ENCODE measurements around the gene NUDT4B. TPM values are rescaled to one million over a fixed set of nuclear protein-coding genes. Genes with fewer than 3 reads are reported as not detected.
"Not testable (repeated sequence)": the region's sequence is repeated elsewhere in the genome, so short reads cannot be mapped to it uniquely, and the experiment has no call there.

Gene NUDT4B
- total RNA-seq (ENCODE audit: low replicate concordance), result 72.0 and 77.5 TPM in 2 replicates

- not testable (repeated sequence) for DNase-seq (ENCODE audit: low read depth); H3K4me3 ChIP-seq (ENCODE audit: low read depth, low read length)
Measured at GRCh38 chr1:148748563-148749334, at the start of gene NUDT4B. TSS of gene NUDT4B (plus strand) at chr1:148748774. CDS start at chr1:148748953, 179 bp downstream.

DNA sequence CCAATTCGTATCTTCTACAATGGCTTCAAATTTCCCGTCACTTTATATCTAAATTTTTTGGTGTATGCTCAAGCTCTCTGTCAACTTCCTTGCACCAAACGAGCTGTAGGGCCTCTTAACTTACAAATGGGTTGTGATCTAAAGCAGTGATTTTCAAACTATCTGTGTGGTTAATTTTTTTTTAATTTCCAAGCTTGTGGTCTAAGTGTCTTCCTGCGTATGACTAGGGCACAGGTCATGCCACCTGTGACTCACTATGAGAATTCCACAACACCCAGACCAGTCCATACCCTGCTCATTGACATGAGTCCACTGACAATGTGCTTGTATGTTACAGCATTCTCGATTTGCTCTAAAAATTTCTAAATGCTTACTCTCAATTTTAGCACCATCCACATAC, 49.2 kb upstream of the NUDT4B start:
- not testable (repeated sequence) for DNase-seq (ENCODE audit: low read depth)

GRCh38 chr1:148702242-148702641, 46.3 kb upstream of the NUDT4B start:
- not testable (repeated sequence) for H3K4me3 ChIP-seq (ENCODE audit: low read depth, low read length); DNase-seq (ENCODE audit: low read depth)

More for the DNA sequence above, 49.2 kb upstream of the NUDT4B start:
- H3K4me3 ChIP-seq (ENCODE audit: low read depth, low read length), result not testable (repeated sequence)

GRCh38 chr1:148703973-148704591, 44.5 kb upstream of the NUDT4B start:
- H3K4me3 ChIP-seq (ENCODE audit: low read depth, low read length); DNase-seq (ENCODE audit: low read depth): not testable (repeated sequence)

GRCh38 chr1:148705316-148705948, 43.1 kb upstream of the NUDT4B start:
- not testable (repeated sequence) for H3K4me3 ChIP-seq (ENCODE audit: low read depth, low read length); DNase-seq (ENCODE audit: low read depth)

DNA sequence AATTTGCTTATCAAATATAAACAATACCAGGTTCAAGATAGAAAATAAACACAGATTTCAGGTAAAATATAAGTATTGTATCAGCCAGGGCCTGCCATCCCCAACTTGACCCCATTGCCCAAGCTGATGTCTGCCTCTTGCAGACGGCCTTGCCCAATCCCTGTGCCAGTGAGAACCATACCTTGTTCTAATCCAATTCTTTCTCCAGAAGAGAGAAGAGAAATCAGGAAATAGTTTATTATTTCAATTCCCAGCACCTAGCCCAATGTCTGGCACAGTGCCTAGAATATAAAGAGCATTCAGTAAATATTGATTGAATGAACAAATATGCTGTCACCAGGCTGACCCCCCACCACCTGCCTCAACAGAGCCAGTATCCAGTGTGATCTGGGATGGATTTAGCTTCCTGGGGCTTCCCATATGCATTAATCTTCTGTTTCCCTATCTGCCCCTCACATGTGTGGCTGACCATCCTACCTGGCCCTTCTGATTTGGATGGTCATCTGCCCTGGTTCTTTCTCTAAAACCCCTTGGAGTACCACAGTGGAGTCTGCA, 39.7 kb upstream of the NUDT4B start:
- H3K4me3 ChIP-seq (ENCODE audit: low read depth, low read length); DNase-seq (ENCODE audit: low read depth): not testable (repeated sequence)

DNA sequence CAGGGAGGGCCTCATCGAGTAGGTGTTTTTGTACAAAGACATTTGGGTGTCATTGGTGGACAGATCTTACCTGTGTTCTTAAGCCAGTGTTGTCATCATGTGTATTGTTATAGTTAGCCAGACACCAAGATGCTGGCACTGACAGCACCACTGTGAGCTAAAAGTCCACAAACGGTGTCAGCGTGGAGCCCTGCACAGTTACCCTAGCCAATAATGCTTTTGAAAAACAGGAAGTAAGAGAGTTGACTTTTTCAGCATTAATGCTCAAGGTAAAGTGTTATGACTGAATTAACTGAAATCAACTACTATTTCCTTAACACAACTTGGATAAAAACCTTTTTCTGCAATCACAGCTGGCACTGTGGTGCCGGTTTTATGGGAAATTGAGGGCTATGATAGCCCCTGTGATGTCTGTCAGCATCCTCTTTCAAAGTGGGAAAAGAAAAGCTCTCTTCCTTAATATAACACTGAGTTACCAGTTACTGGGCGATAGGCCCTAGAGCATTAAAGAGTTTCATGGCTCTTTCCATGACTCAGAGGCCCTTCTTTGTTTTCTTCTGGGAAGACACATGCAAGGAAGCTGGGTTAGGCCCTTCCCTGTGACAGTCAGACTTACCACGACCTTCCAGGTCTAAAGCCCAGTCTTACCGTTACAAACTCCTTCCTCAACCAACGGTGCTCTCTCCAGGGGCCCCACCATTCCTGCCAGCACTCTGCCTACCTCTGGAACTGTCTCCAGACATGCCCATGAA, 37.6 kb upstream of the NUDT4B start:
- H3K4me3 ChIP-seq (ENCODE audit: low read depth, low read length); DNase-seq (ENCODE audit: low read depth): not testable (repeated sequence)

DNA sequence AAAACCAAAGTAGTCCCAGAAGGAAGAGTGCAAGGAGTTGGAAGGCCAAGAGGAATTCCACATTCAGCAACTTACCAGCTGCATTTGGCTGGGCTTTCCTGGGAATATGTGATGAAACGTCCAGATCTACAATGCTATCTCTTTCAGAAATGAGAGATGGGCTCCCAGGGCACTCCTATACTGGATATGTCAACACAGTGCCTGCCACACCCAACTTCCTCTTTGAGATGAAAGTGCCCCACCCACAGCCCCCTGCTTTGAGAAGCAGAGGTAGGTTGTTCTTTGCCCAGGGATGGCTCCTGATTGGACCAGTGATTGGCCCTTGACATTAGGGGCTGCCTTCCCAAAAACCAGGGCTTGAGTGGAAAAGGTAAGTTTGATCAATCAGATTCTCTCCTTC, 36.2 kb upstream of the NUDT4B start:
- not testable (repeated sequence) for DNase-seq (ENCODE audit: low read depth); H3K4me3 ChIP-seq (ENCODE audit: low read depth, low read length)

DNA sequence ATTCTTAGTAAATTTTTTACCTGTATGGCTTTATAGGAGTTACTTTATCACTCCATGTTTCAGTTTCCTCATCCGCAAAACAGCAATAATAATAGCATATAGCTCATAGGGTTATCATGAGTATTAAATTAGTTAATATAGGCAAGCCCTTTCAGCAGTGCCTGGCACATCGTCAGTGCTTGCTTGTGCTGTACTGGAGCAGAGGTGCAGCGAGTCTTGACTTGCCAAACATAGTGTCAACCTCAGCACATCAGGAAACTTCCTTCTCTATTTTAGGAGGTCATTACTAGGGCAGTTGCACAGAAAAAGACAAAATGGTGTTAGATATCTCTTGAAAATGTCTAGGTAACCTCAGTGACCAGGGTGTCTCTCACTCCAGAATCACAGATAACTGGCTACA, 33.1 kb upstream of the NUDT4B start:
- not testable (repeated sequence) for H3K4me3 ChIP-seq (ENCODE audit: low read depth, low read length); DNase-seq (ENCODE audit: low read depth)

DNA sequence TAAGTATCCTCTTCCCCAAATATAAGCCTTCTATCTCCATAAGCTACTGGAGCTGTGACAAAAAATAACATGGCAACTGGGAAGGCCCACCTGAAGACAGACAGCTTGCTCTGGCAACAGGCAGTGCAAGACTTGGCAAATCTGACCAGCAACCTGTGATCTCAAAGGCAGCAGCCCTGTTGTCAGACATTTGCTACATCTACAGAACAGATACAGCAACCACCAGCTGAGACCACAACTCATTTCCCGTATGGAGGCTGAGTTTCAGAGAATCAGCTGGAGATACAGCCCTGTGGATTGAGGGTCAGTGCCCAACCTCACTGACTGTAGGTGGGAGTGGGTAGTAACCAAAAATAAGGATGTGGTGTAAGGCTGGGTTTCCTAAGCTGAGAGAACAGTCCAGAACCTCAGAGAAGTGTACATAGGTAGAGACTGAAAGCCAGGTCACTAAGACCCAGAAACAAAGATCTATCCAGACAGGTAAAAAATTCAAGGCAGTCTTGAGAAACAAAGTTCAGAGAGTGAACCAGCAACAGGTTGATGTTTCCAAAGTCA, 31.5 kb upstream of the NUDT4B start:
- DNase-seq (ENCODE audit: low read depth); H3K4me3 ChIP-seq (ENCODE audit: low read depth, low read length): not testable (repeated sequence)

DNA sequence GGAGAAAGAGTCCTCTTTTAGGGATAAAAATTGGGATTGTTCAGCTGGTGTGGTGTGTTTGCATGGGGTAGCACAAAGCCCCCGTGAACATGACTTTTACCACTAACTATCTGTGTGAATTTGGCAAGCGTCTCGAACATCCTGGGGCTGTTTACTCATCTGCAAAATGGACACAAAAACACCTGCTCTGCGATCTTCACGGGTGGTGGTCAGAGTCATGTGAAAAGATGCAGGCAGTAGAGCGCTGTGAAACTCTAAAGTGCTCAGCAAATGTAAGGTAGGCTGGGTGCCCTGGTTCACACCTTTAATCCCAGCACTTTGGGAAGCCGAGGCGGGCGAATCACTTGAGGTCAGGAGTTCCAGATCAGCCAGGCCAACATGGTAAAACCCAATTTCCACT, 27.7 kb upstream of the NUDT4B start:
- not testable (repeated sequence) for H3K4me3 ChIP-seq (ENCODE audit: low read depth, low read length); DNase-seq (ENCODE audit: low read depth)

DNA sequence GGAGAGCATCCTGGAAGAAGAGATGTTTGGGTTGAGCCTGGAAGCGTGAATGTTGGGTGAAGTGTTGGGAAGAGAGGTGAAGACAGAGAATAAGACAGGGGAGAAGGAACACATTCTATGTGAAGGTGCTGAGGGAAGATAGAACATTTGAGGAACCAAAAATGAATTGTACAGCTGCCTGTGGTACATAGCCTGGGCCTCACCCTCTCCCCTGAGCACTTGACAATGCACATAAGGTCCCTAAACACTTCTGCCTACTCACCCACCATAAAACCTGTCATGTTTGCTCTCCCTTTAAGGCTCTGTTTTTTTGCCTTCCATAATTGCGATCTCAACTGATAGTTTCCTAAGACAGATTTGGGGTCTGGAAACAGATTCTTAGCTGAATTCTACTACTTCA, 25.8 kb upstream of the NUDT4B start:
- not testable (repeated sequence) for H3K4me3 ChIP-seq (ENCODE audit: low read depth, low read length); DNase-seq (ENCODE audit: low read depth)

GRCh38 chr1:148723515-148723914, 25.1 kb upstream of the NUDT4B start:
- not testable (repeated sequence) for H3K4me3 ChIP-seq (ENCODE audit: low read depth, low read length); DNase-seq (ENCODE audit: low read depth)

- H3K4me3 ChIP-seq (ENCODE audit: low read depth, low read length); DNase-seq (ENCODE audit: low read depth): not testable (repeated sequence)
Measured at GRCh38 chr1:148724872-148725271, 23.7 kb upstream of the NUDT4B start.

- not testable (repeated sequence) for DNase-seq (ENCODE audit: low read depth); H3K4me3 ChIP-seq (ENCODE audit: low read depth, low read length)
Measured at GRCh38 chr1:148727862-148728261, 20.7 kb upstream of the NUDT4B start.

GRCh38 chr1:148729128-148729527, 19.4 kb upstream of the NUDT4B start:
- DNase-seq (ENCODE audit: low read depth), result not testable (repeated sequence)

DNA sequence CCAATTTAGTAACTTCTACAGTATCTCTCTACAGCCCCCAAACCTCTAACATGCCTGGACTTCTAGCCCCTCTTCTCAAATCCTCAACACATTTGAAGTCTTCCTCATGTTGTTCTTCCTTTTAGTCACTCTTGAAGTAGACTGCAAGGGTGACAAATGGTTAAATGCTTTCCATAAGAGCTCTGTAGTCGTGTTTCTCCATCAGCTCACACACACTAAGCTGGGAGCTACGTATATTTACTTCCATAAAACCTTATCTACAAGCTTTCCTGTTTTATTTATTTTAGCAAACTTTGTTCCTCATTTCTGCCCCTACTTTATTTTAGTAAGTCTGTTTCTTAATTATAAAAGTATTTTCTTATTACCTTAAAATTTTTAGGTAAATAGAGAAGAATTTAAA, 19.0 kb upstream of the NUDT4B start:
- H3K4me3 ChIP-seq (ENCODE audit: low read depth, low read length); DNase-seq (ENCODE audit: low read depth): not testable (repeated sequence)

More at GRCh38 chr1:148729128-148729527, 19.4 kb upstream of the NUDT4B start:
- not testable (repeated sequence) for H3K4me3 ChIP-seq (ENCODE audit: low read depth, low read length)

- H3K4me3 ChIP-seq (ENCODE audit: low read depth, low read length); DNase-seq (ENCODE audit: low read depth): not testable (repeated sequence)
Measured at GRCh38 chr1:148732277-148732676, 16.3 kb upstream of the NUDT4B start.
